Caki2 (cell line): Measurements from ENCODE around the gene BANF2. TPM values are rescaled to one million over a fixed set of nuclear protein-coding genes. Genes with fewer than 3 reads are reported as not detected.
"Not testable (repeated sequence)": the region's sequence is repeated elsewhere in the genome, so short reads cannot be mapped to it uniquely, and the experiment has no call there.

Experiments
- DNase-seq: peaks from one replicate; pipeline ENCODE4 v3.0.0-alpha.2; 2015; ENCODE audit warnings: low read depth
- in situ Hi-C: cut with HindIII; loops from 2 replicates; pipeline ENCODE4 v1.10.0; 2016; ENCODE audit warnings: low sequenced_read_pairs, low pct_unique_long_range_greater_than_20kb, mixed read lengths
- total RNA-seq: library from RNA; depleted of rRNA; stranded (reverse); fragments of >200 nt; shearing (Covaris generic); gene quantifications from 2 replicates; pipeline ENCODE4 v1.2.3, GENCODE V29; 2014; ENCODE audit warnings: low replicate concordance

The BANF2 gene
- total RNA-seq, 1 experiment from 2014 or later = not detected

DNA sequence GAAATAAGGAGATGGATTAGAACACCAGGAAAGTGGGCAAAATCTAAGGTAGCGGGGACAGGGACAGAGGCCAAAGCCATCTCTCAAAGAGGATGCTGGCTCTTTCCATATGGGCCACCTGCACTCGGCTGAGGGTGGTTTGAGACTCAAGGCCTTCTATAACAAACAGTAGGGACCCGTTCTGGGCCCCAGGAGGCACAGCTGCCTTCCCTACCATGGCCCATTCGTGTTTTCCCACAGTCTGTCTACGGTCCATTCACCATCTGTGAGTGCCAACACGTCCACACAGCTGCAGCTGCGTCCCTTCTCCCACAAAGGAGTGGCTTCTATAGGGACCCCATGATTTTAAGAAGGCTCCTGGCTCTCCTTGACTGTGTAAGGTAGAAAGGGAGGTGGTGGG is 871 bp downstream of the BANF2 start:
- in situ Hi-C loops = no loop called here
- no peak for DNase-seq

DNA sequence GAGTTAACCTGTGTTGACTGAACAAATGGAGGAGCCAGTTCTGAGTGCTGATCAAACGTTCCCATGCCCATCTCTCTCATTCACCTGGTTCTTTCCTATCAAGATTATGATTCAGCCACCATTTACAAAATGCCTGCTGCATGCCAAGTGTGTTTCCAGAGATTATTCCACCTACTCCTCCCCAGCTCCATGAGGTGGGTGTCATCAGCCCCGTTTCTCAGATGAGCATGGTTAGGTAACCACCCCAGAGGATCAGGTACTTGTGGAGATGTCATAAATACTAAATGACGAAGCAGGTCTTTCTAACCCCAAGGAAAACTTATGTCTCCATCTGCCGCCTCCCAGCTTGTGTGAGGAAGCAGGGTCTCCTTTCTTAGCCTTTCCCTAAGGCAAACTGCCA is 2.1 kb downstream of the BANF2 start:
- DNase-seq = no peak
- in situ Hi-C loops = no loop called here

DNA sequence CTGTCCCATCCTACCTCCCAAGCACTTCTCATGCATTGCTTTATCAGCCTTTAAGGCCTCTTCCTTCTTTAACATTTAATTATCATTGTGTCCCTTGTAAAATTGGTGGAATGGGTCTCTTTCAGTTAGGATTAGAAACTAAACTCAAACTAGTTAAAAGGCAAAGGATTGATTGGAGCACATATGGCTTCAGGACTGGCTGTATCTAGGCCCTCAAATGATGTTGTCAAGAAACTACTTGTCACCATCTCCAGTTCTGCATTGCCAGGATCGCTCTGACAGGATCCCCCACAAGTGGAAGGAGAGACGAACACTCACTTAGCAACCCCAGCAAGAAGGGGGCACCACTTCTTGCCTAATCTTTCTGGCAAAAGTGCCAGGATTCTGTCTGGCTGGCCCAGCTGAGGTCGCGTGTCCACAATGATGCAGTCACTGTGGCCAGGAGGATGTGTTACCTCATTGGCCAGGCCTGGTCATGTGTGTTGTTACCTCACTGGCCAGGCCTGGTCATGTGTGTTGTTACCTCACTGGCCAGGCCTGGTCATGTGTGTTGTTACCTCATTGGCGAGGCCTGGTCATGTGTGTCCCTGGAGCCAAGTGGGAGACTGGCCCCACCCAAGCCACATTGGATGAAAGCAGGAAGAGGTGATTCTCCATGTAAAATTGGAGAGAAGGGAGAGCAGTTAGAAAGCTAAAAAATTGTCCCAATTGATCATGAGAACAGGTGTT is 5.0 kb downstream of the BANF2 start:
- in situ Hi-C loops = no loop called here
- no peak for DNase-seq

DNA sequence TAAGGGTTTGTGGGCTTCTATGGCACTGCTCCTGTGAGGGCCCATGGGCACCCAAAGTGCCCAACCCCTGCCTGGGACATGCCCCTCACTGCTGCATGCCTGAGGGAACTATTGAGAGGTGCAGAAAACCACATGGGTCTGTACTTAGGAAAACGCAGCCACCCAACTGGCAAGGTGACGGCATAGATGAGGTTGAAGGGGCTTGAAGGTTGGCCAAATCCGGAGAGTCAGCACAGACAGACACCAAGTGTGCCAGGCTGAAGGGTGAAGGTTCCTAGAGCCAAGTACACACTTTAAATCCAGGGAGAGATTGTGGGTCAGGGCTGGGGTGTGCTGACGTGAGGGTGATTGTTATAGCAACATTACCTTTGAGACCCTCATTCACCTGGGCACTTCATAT is 6.2 kb downstream of the BANF2 start:
- in situ Hi-C loops = no loop called here
- DNase-seq = no peak

DNA sequence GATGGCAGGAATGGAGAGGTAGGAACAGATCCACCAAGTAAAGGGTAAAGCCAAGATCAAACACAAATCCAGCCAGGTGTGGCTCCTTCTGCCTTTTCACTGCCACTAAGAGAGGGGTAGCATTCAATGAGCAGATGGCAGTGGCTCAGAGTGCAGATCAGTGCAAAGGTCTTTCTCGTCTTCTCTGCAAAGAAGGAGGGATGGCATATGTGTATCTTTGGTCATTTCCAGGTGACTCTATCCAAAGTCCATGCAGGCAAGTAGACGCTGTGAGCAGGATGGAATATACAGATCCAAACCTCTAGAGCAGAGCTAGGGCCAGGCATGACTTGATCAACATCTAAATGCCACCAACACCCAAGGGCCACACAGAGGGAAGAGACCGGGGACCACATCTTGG is 6.9 kb downstream of the BANF2 start:
- DNase-seq = no peak
- in situ Hi-C loops = no loop called here

DNA sequence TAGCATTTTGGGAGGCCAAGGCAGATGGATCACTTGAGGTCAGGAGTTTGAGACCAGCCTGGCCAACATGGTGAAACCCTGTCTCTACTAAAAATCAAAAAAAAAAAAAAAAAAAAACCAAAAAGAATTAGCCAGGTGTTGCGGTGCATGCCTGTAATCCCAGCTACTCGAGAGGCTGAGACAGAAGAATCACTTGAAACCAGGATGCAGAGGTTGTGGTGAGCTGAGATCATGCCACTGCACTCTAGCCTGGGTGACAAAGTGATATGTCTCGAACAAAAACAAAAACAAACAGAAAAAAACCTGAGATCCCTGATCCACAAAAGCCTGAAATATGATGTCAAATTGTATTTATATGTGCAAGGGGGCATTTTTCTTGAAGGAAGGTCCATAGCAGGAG is 8.2 kb downstream of the BANF2 start:
- in situ Hi-C loops, DNase-seq: not testable (repeated sequence)

DNA sequence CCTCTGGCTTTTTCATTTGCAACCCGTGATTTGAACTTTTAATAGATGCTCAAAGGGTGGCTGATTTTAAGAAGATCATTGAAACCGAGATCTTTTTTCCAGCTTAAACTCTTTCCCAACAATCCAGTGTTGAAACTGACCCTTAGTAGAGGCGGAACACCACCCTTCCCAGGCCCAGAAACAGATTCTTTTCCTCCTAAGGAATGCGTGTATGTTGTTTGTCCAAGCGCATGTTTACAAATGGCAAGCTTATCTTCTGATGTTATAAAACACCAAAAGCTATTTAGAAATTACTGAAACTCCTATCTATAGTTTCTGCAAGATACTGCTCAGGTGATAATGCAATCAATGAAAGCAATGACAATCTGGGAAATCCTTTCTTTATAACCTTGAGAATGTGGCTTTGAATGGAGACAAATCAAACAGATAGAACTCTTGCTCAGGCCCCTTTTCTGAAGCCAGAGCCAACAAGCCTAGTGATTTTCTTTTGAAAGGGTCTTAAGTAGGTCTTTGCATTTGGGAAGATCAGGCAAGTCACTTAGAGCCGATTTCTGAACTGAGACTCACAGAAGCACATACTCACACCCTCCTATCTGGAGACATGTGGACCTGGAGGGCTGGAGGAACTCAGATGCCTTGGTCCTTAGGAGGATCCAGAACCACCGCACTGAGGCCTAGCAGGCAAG is 9.1 kb downstream of the BANF2 start:
- DNase-seq = no peak
- in situ Hi-C loops = no loop called here

DNA sequence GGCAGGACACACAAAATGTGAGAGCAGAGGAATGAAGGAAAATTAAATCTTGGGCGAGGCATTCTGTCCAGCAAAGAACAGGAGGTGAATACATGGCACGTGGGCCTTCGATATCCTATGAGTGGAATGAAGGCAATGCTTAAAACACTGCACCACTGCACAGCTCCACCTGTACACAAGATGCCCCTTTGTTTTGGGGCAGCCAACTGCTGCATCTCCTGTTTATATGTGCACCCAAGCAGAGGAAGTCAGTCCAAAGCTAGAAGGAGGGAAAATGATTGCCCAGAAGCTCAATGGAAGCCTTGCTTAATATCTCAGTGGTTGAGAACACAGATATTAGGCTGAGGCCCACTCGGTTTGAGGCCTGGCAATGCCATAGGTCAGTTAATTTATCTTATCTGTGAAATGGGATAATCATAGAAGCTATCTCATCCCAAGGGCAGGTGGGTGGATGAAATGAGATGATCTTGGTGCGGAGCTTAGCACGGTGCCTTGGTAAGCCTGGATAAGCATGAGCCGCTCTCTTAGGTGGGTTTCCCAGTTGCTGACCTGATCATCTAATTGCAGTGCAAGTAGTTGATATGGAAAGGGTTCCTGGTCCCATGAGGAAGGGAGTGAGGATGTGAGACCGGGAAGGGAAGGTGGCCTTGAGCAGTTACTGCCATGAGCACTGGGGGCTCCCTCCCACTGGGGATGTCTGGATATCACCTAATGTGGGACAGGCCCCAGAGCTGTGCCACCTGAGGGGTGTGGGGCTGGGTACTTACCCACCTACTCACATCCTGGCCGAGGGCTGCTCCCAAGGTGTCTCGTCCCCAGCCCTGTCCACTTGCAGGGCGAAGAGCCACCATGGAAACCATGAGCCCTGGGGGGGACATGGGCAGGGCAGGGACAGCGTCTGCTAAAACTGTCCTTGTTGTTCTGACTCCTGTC is 9.9 kb downstream of the BANF2 start:
- DNase-seq = no peak
- in situ Hi-C loops = no loop called here

DNA sequence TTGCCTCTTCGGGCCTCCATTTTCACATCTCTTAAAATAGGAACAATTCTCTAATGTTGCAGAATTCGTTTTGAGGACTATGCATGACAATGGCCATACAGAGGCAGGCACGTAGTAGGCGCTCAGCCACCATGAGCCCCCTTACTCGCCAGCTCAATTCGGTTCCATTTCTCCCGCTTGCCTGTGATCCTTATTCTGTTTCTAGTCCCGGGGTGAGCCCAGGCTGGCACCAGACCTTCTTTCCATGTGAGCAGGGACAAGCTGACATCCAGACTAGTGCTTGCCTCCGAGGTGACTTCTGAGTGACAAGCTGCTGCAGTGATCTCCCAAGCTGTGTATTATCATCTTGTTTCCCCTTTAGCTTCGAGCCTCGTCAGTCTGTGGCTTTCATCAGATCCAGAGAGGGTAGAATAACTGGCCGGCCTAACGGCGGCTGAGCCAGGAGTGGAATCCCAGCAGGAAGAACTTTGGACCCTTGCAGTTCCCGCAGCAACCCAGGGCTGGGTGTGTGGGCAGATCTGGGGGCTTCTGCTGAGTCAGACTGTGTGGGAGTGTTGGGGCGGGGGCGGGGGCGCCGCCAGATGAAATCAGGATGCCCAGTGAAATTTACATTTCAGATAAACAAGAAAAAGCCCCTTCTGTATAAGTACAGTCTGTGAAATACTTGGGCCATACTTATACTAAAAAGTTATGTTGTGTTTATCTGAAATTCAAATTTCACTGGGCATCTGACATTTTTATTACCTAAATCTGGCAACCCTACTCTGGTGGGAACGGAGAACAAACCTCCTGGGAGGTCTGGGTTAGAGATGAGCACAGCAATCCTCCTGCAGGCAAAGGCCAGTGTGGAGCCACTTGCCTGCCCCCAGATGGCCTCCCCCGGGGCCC is 10.9 kb downstream of the BANF2 start:
- DNase-seq = no peak
- in situ Hi-C loops = no loop called here

DNA sequence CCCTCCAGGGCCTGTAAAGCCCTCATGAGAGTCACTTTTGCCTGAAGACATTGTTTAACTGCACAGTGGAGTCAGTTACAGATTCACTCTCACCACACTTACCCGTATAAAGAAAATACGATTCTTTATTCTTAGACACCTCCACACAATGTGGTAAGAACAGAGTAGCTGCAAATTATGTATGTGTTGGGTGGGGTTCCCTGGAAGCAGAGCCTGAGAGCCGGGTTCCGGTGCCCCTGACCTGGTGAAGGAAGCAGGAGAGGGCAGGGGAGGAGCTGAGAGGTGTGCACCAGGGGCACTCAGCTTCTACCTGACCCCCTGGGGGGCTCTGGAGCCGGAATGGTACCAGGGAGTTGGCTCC is 11.5 kb downstream of the BANF2 start:
- in situ Hi-C loops = no loop called here
- no peak for DNase-seq

DNA sequence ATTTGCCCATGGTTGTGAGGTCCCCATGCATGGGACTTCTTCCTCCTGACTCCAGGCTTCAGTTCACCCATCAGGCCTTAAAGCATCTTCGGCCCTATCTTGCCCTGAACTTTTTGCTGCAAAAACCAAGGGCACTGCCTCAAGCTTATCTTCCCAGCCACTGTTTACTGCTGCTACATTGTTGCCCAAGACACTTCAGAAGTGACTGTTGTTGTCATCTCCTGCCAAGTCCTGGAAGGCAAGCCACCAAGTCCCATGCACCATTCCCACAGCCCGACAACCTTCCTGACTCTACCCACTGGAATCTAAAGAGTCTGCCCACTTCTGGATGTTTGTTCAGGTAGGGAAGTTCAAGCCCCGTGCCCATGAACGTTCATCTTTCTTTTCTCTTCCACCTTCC is 12.4 kb downstream of the BANF2 start:
- in situ Hi-C loops = no loop called here

DNA sequence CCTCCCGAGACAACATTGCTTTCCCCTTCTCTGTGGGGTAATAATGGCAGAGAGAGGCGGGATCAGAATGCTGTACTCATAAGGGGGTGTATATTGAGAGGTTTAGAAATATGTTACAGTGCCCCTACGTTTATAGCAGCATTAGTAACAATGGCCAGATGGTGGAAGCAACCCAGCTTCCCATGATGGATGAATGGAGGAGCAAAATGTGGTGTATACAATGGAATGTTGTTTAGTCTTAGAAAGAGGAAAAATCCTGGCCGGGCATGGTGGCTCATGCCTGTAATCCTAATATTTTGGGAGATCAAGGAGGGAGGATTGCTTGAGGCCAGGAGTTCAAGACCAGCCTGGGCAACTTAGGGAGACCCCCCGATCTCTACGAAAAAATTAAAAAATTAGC is 12.9 kb downstream of the BANF2 start:
- DNase-seq = no peak
- in situ Hi-C loops = no loop called here

More for the DNA sequence above, 12.4 kb downstream of the BANF2 start:
- DNase-seq = no peak

DNA sequence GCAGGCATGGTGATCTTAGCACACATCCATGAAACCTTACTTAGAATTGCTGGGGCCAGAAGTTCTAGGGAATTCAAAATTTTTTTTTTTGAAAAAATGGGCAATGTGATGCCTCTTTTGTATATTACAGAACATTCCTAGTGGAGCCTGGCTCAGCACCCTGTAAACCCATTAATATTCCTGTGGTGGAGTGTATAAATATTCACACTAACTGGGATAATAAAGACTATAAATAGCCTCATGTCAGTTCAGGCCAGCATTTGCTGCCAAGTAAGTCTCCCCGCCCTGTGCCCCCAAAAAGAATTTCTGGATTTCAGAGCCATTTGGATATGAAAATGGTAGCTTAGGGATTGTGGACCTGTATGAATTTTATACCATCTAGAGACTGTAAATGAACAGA is 14.8 kb downstream of the BANF2 start:
- no peak for DNase-seq
- in situ Hi-C loops = no loop called here

DNA sequence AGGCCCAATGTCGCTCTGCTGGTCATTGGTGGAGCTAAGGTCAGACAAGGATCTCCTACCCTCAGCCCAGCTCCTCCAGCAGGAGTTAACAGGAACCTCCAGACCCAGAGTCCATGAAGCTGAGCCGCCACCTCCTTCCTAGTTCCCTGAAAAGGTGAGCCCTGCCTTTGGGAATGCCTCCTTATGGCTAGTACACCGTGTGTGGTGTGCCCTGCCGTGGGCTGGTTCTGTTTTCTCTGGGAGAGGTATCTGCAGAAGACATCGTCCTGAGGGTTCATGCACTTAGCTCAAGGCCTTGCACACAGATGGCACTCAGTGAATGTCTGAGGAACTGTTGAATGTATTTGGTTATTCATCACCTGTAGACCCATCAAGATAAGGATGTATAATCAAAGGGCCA is 15.3 kb downstream of the BANF2 start:
- in situ Hi-C loops = no loop called here

DNA sequence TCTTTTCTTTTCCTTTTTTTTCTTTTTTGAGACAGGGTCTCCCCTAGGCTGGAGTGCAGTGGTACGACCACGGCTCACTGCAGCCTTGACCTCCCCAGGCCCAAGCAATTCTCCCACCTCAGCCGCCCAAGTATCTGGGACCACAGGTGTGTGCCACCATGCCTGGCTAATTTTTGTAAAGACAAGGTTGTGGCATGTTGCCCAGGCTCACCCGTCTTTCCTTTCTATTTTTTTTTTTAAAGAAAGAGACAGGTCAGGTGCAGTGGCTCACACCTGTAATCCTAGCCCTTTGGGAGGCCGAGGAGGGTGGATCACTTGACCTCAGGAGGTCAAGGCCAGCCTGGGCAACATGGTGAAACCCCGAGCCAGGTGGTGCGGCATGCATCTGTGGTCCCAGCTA is 16.6 kb downstream of the BANF2 start:
- no peak for DNase-seq
- in situ Hi-C loops = no loop called here

More for the DNA sequence above, 15.3 kb downstream of the BANF2 start:
- no peak for DNase-seq

DNA sequence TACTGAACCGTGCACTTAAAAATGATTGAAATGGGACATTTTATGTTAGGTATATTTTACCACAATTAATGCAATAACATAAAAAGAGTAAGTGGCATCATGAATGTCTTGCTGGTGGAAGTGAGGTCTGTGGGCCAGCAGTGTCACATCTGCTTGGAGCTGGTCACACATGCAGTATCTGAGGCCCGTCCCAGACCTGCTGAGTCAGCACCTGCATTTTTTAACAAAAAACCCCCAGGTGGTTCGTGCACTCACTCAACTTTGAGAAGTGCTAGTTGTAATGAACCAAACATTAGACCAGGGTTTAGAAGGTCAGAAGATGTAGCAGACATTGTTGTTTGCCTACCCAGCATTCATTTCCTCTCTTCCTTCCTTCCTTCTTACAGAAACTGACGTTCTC is 21.0 kb downstream of the BANF2 start:
- in situ Hi-C loops = no loop called here
- DNase-seq = no peak

DNA sequence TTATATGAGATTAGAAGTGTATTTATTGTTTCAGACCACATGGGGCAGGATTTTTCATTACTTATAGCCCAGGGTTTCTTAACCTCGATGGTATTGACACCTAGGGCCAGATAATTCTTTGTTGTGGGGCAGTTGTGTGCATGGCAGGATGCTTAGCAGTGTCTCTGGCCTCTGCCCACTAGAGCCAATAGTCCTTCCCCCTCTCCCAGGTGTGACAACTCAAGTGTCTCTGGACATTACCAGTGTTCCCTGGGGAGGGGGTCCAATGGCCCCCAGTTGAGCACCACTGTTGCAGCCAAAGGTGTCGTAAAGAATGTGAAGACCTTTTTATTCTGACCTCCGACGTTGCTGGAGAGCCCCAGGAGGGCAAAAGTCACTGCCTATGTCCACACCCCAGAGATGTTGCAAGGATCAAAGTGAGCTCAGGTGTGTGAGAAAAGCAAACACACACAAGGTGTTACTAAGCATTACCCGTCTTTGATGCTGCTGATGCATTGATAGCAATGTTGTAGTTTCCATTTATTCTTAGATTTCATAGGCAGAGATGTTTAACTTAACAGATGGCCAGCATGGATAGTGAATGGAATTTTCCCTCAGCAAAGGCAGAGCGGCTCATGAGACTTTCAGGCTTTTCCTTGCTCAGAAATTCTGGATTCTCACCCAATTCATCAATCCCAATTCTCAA is 22.2 kb downstream of the BANF2 start:
- DNase-seq = no peak
- in situ Hi-C loops = no loop called here
